Liver (tissue), 9 donors: ENCODE results near the gene SLC25A14. TPM values are rescaled to one million over a fixed set of nuclear protein-coding genes. Genes with fewer than 3 reads are reported as not detected.
"Not testable (repeated sequence)": the region's sequence is repeated elsewhere in the genome, so short reads cannot be mapped to it uniquely, and the experiment has no call there.

Source experiments
- DNase-seq: peaks from one replicate; pipeline ENCODE4 v3.0.0-alpha.2; 2017; ENCODE audit warnings: low spot score
- H3K27ac ChIP-seq, 2 donors: one replicate each; pipeline ENCODE4 v1.7.0; 2013; ENCODE audit warnings: inconsistent platforms in 2 of 2, low read length in 2 of 2, control low read depth in 1 of 2, low read depth in 1 of 2, mild to moderate bottlenecking in 1 of 2
- H3K27me3 ChIP-seq, 4 donors: one replicate each; pipeline versions ENCODE4 v1.6.1 to v1.7.0; 2013; ENCODE audit warnings: low read length in 3 of 4, inconsistent platforms in 1 of 4, mild to moderate bottlenecking in 1 of 4, moderate library complexity in 1 of 4; ENCODE audit not compliant: control insufficient read depth in 4 of 4, insufficient read depth in 4 of 4
- H3K36me3 ChIP-seq, 4 donors: one replicate each; pipeline versions ENCODE4 v1.6.1 to v1.7.0; 2013; ENCODE audit warnings: low read length in 3 of 4, mild to moderate bottlenecking in 3 of 4, low read depth in 1 of 4, moderate library complexity in 1 of 4; ENCODE audit not compliant: control insufficient read depth in 4 of 4, insufficient read depth in 3 of 4
- H3K4me1 ChIP-seq, 4 donors: one replicate each; pipeline versions ENCODE4 v1.6.1 to v1.7.0; 2013; ENCODE audit warnings: low read length in 3 of 4, mild to moderate bottlenecking in 3 of 4, moderate library complexity in 1 of 4; ENCODE audit not compliant: control insufficient read depth in 4 of 4, insufficient read depth in 4 of 4
- H3K4me3 ChIP-seq, 3 donors: one replicate each; pipeline versions ENCODE4 v1.6.1 to v1.7.0; 2013; ENCODE audit warnings: low read length in 3 of 3, control low read depth in 1 of 3, low read depth in 1 of 3, mild to moderate bottlenecking in 1 of 3
- H3K9ac ChIP-seq, 2 donors: one replicate each; pipeline ENCODE4 v1.7.0; 2013; ENCODE audit warnings: low read length in 2 of 2, mild to moderate bottlenecking in 2 of 2, moderate library complexity in 2 of 2, control low read depth in 1 of 2, low read depth in 1 of 2
- H3K9me3 ChIP-seq, 4 donors: one replicate each; pipeline versions ENCODE4 v1.6.1 to v1.7.0; 2013; ENCODE audit warnings: low read length in 3 of 4; ENCODE audit not compliant: control insufficient read depth in 4 of 4
- ATF3 ChIP-seq: IDR thresholded peaks from 2 replicates; pipeline ENCODE4 v1.6.1; 2016; ENCODE audit warnings: antibody characterized with exemption
- FOXA1 ChIP-seq: IDR thresholded peaks from 2 replicates; pipeline ENCODE4 v1.6.1; 2016; ENCODE audit warnings: antibody characterized with exemption
- FOXA2 ChIP-seq: IDR thresholded peaks from 2 replicates; pipeline ENCODE4 v1.6.1; 2016; ENCODE audit warnings: antibody characterized with exemption
- HNF4A ChIP-seq, 2 donors: conservative IDR thresholded peaks; 2 replicates each; pipeline ENCODE4 v1.6.1; 2016; ENCODE audit warnings: antibody characterized with exemption in 2 of 2, mild to moderate bottlenecking in 2 of 2
- HNF4G ChIP-seq: IDR thresholded peaks from 2 replicates; pipeline ENCODE4 v1.6.1; 2016; ENCODE audit warnings: antibody characterized with exemption
- JUND ChIP-seq, 2 donors: IDR thresholded peaks; 2 replicates each; pipeline ENCODE4 v1.6.1; 2016; ENCODE audit warnings: antibody characterized with exemption in 2 of 2
- NR2F2 ChIP-seq: IDR thresholded peaks from 2 replicates; pipeline ENCODE4 v1.6.1; 2016; ENCODE audit warnings: antibody characterized with exemption
- RAD21 ChIP-seq, 2 donors: IDR thresholded peaks; 2 replicates each; pipeline ENCODE4 v1.6.1; 2016; ENCODE audit warnings: antibody characterized with exemption in 2 of 2, mild to moderate bottlenecking in 2 of 2
- RXRA ChIP-seq, 2 donors: IDR thresholded peaks; 2 replicates each; pipeline ENCODE4 v1.6.1; 2017 to 2018; ENCODE audit warnings: antibody characterized with exemption in 2 of 2, mild to moderate bottlenecking in 1 of 2
- TAF1 ChIP-seq: conservative IDR thresholded peaks from 2 replicates; pipeline ENCODE4 v1.6.1; 2016; ENCODE audit warnings: antibody characterized with exemption, mild to moderate bottlenecking
- ZBTB33 ChIP-seq: IDR thresholded peaks from 2 replicates; pipeline ENCODE4 v1.6.1; 2016; ENCODE audit warnings: antibody characterized with exemption
- WGBS: extraction: QIAGEN DNeasy Blood & Tissue Kit; methylation state at CpG from one replicate; pipeline ENCODE4 v1.1.7; 2013; 5-methylcytosine and 5-hydroxymethylcytosine counted together
- polyA plus RNA-seq, 2 donors: library from polyadenylated mRNA; stranded (reverse) in 1 of 2; unstranded in 1 of 2; fragments of 200-250 nt in 1 of 2; fragments of >200 nt in 1 of 2; fragmentation: Nextera tagmentation in 1 of 2; extraction: Ambion mirVana in 1 of 2; gene quantifications; one replicate each; pipeline versions ENCODE4 v1.2.1 to v1.2.3, GENCODE V29; 2013 to 2015
- total RNA-seq, 2 donors: library from RNA; depleted of rRNA; stranded (reverse); fragments of >200 nt; gene quantifications; one replicate each; pipeline ENCODE4 v1.2.3, GENCODE V29; 2014
- TF ChIP-seq, protein P1 (sequence below): fragments of 150-350 bp; IDR thresholded peaks from 2 replicates; pipeline ENCODE4 v1.5.1; 2017; ENCODE audit warnings: improper control_type of control experiment, low read depth, low read length; ENCODE audit not compliant: missing input control
- donor health status: healthy.
- donor health status: healthy.
- donor health status: healthy.
- donor health status: healthy.
- donor health status: healthy.

Gene SLC25A14
- total and polyA plus RNA-seq, 4 donors = 2.7 to 5.8 (median 4.7) TPM

- H3K36me3 ChIP-seq = no peaks in the 10 kb centered on the region
- 6% methylated on average over 10 of the region's 10 CpGs for WGBS
- H3K9ac ChIP-seq = no peak overlapping the region
- no peak overlapping the region for H3K4me3 ChIP-seq
- H3K27ac ChIP-seq = no peak overlapping the region
- no peaks in the 10 kb centered on the region for H3K4me1 ChIP-seq
- peaks cover 0 to 4% (median 0%) of the 10 kb centered on the region in 4 donors for H3K27me3 ChIP-seq
- no peak for TF ChIP-seq NR2F2
- no peak for TF ChIP-seq ATF3
- peak; percentile 40 to 81 for TF ChIP-seq HNF4A (conservative IDR thresholded peaks at IDR 0.05)
- peak; percentile 35 for TF ChIP-seq HNF4G
- no peak for TF ChIP-seq JUND (IDR thresholded peaks at IDR 0.05)
- TF ChIP-seq RAD21 (IDR thresholded peaks at IDR 0.05) = peak; percentile 76 to 79
- TF ChIP-seq, protein P1, sequence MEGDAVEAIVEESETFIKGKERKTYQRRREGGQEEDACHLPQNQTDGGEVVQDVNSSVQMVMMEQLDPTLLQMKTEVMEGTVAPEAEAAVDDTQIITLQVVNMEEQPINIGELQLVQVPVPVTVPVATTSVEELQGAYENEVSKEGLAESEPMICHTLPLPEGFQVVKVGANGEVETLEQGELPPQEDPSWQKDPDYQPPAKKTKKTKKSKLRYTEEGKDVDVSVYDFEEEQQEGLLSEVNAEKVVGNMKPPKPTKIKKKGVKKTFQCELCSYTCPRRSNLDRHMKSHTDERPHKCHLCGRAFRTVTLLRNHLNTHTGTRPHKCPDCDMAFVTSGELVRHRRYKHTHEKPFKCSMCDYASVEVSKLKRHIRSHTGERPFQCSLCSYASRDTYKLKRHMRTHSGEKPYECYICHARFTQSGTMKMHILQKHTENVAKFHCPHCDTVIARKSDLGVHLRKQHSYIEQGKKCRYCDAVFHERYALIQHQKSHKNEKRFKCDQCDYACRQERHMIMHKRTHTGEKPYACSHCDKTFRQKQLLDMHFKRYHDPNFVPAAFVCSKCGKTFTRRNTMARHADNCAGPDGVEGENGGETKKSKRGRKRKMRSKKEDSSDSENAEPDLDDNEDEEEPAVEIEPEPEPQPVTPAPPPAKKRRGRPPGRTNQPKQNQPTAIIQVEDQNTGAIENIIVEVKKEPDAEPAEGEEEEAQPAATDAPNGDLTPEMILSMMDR = peak; percentile 41
- TF ChIP-seq RXRA (IDR thresholded peaks at IDR 0.05) = peak in 1 of 2 donors; percentile 20
- peak; percentile 43 for DNase-seq
- no peaks in the 10 kb centered on the region for H3K9me3 ChIP-seq
These were observed 9.0 kb upstream of the SLC25A14 start for GRCh38 chrX:130330706-130331105.

GRCh38 chrX:130336531-130336930, 3.2 kb upstream of the SLC25A14 start:
- H3K27me3 ChIP-seq = no peaks in the 10 kb centered on the region
- 67% methylated on average over 4 of the region's 4 CpGs for WGBS
- TF ChIP-seq NR2F2 (no peak), TAF1 (no peak), FOXA2 (no peak), ZBTB33 (no peak), FOXA1 (no peak)

GRCh38 chrX:130338869-130339268, 850 bp upstream of the SLC25A14 start:
- H3K27ac ChIP-seq, H3K4me3 ChIP-seq, H3K27me3 ChIP-seq, DNase-seq, H3K9ac ChIP-seq, H3K9me3 ChIP-seq, H3K4me1 ChIP-seq, H3K36me3 ChIP-seq: not testable (repeated sequence)
- 66% methylated on average over 8 of the region's 8 CpGs for WGBS

More at GRCh38 chrX:130336531-130336930, 3.2 kb upstream of the SLC25A14 start:
- no peak for DNase-seq
- H3K9me3 ChIP-seq = no peaks in the 10 kb centered on the region
- H3K4me1 ChIP-seq = peaks cover 2 to 7% (median 3%) of the 10 kb centered on the region in 4 donors
- no peak overlapping the region for H3K27ac ChIP-seq
- H3K4me3 ChIP-seq = no peak overlapping the region
- no peak overlapping the region for H3K9ac ChIP-seq
- no peaks in the 10 kb centered on the region for H3K36me3 ChIP-seq
